ENCODE measurements around the gene TOP2B.

TOP2B gene

DNA sequence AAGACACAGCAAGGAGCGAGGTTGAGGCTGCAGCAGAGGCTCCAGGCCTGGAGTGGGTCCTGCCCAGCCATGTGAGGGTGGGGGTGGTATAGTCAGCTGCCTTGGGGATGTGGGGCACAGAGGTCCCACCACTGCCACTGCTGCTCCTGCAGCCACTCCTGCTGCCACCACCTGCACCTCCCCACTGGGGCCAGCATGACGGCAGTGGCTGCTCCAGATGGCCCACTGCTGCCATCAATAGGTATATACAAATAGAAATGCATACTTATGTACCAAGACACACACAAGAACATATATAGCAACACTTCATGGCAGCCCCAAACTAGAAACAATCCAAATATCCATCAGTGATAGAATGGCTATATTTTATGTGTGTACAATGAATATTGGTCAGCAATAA is 10.0 kb upstream of the TOP2B start:
- DNase-seq = no peak

- DNase-seq = no peak
These were observed 9.1 kb upstream of the TOP2B start for GRCh38 chr3:25673738-25674298.

- DNase-seq = no peak
These were observed 891 bp upstream of the TOP2B start for GRCh38 chr3:25665315-25666280.

- DNase-seq = peak; percentile 83
These were observed 567 bp downstream of the TOP2B start for GRCh38 chr3:25663869-25664811.

GRCh38 chr3:25663347-25663868 is 1.3 kb downstream of the TOP2B start:
- DNase-seq = peak; percentile 43

- DNase-seq = no peak
These were observed 1.9 kb downstream of the TOP2B start for GRCh38 chr3:25662736-25663320.

GRCh38 chr3:25661694-25662437 is 2.8 kb downstream of the TOP2B start:
- no peak for DNase-seq

- no peak for DNase-seq
These were observed 5.9 kb downstream of the TOP2B start for GRCh38 chr3:25658836-25659235.

GRCh38 chr3:25657293-25657692 is 7.4 kb downstream of the TOP2B start:
- DNase-seq = no peak

DNA sequence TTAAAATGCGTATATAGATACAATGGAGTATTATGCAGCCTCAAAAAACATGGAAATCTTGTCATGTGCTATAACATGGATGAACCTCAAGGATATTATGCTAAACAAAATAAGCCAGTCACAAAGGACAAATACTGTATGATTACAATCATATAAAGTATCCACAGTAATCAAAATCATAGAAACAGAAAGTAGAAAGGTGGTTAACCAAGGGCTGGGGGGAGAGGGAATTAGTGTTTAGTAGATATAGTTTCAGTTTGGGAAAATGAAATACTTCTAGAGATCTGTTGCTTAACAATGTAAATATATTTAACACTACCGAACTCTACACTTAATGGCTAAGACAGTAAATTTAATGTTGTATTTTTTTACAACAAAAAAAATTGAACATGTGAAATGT is 9.0 kb downstream of the TOP2B start:
- no peak for DNase-seq

GRCh38 chr3:25654576-25654975 is 10.1 kb downstream of the TOP2B start:
- DNase-seq = no peak

DNA sequence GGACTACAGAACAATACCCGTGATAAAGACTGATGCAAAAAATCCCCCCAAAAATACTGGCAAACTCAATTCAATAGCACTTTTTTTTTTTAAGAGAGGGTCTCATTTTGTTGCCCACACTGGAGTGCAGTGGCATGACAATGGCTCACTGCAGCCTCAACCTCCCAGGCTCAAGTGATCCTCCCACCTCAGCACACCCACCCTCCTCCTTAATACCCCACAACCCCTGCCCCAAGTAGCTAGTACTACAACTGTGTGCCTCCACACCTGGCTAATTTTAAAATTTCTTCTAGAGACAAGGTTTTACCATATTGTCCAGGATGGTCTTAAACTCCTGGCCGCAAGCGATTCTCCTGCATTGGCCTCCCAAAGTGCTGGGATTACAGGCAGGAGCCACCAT is 11.4 kb downstream of the TOP2B start:
- no peak for DNase-seq

DNA sequence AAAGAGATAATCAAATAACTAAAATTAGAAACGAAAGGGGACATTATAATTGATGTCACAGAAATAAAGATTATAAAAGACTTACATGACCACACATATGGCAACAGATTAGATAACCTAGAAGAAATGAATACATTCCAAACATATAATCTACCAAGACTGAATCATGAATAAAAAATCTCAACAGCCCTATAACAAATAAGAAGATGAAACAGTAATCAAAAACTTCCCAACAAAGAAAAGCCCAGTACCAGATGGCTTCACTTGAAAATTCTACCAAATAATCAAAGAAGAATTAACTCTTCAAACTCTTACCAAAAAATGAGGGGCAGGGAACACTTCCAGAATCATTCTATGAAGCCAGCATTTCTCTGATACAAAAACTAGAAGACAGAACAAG is 11.8 kb downstream of the TOP2B start:
- DNase-seq = no peak

- DNase-seq = no peak
These were observed 15.5 kb downstream of the TOP2B start for GRCh38 chr3:25648925-25649830.

DNA sequence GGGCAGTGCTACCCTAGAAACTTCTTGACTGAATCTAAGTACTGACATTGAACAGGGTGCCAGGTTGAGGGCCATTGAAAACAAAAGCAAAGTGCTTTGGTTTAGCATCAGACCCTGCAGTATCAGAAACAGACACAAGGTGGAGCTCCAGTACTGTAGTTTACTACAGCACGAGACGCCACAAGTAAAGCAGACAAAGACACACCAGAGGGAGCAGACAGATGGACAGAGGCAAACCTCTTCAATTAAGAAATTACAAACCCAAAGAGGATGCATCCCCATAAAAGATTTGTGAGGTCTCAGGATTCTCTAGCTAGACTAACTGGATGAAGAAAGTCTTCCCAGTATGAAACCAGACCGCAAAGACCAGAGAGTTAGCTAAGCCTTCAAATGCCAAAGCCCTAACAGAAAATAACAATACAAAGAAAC is 16.6 kb downstream of the TOP2B start:
- DNase-seq = peak; percentile 61

DNA sequence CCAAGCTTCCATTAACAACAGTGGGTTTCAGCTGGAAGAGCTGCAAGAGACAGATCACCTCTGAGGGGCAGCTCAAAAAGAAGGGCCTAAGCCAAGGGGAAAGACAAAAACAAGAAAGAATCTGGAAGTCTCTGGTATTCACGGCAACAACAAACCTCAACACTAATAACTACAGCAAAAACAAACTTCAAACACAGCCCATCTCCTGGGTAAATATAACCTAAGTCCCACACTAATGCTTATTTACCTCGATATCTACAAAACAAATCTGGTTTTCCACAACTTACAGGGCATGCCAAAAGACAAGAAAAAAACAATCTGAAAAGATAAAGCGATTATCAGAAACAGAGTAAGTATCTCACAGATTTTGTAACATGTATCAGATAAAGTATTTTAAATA is 29.7 kb downstream of the TOP2B start:
- DNase-seq = no peak

GRCh38 chr3:25633919-25634318 is 30.8 kb downstream of the TOP2B start:
- DNase-seq = no peak

GRCh38 chr3:25631989-25632388 is 32.7 kb downstream of the TOP2B start:
- no peak for DNase-seq

- DNase-seq = no peak
These were observed 43.6 kb downstream of the TOP2B start for GRCh38 chr3:25621087-25621486.

GRCh38 chr3:25620493-25620892 is 44.2 kb downstream of the TOP2B start:
- no peak for DNase-seq

GRCh38 chr3:25619382-25619781 is 45.3 kb downstream of the TOP2B start:
- no peak for DNase-seq

Measured in left hindlimb (tissue), 1 donor.